Erythroblast (primary cell): Measurements from ENCODE around the gene MIEF2.

Experiments
- GATA1 ChIP-seq: IDR thresholded peaks from 2 replicates; pipeline ENCODE4 v1.6.1; 2011; ENCODE audit warnings: low read depth, mild to moderate bottlenecking, control low read depth, low read length, moderate library complexity
- POLR2A ChIP-seq: IDR thresholded peaks from 2 replicates; pipeline ENCODE4 v1.6.1; 2011; ENCODE audit warnings: mild to moderate bottlenecking, low read length

DNA sequence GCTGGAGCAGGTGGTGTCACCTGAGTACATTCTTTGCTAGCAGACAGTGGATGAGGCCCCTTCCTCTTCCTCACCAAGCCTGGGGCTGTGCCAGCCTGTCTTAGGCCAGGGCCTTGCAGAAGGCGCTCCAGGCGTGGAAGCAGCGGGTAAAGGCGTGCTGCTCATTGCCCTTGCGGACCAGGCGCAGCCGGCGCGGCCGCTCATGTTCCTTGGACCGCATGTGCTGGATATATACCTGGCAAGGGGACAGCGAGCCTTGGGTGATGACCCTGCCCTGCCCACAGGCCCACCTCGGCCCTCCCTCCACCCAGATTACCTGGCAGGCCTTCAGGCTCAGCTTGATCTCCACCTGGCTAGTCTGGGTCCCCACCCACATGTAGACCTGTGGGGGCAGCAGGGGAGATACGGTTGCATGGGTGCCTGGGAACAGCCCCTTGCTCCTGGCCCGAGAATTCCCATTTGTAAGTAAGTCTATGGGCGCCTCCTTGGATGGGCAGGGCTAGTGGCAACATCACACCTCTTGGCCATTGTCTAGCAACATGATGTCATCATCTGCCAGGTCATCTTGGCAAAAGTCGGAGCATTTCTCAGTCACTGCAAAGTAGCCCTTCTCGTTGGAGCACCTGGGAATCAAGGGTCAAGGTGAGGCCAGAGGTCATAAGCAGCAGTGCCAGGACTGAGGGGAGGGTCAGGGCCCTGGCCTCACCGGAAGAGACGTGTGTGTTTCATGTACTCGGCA lies 15.3 kb upstream of the MIEF2 start:
- TF ChIP-seq POLR2A (no peak), GATA1 (no peak)
